ENCODE results near the gene OLFM4. TPM values are rescaled to one million over a fixed set of nuclear protein-coding genes. Genes with fewer than 3 reads are reported as not detected.

OLFM4 gene
- total and polyA plus RNA-seq, 2 donors from 2014 or later = 14.6 to 40.9 TPM

GRCh38 chr13:53042877-53043276 is 14.3 kb downstream of the OLFM4 start:
- DNase-seq (peak in 2 of 5 donors; percentile 22 to 65), FAIRE-seq (no peak)
- no peak overlapping the region for H3K27ac ChIP-seq (ENCODE audit: low read depth in 2 of 2, low read length in 2 of 2)
- no peaks in the 10 kb centered on the region for H3K27me3 ChIP-seq (ENCODE audit: control insufficient read depth, insufficient read depth, low read length)
- H3K9ac ChIP-seq (ENCODE audit: low read length in 3 of 3) = no peak overlapping the region
- no peaks in the 10 kb centered on the region for H3K36me3 ChIP-seq (ENCODE audit: control insufficient read depth in 2 of 3, insufficient read depth in 3 of 3, low read length in 3 of 3)
- H3K4me3 ChIP-seq (ENCODE audit: low read length in 3 of 3) = no peak overlapping the region
- H3K4me1 ChIP-seq (ENCODE audit: control insufficient read depth in 2 of 3, insufficient read depth in 2 of 3, low read depth in 1 of 3, low read length in 3 of 3) = peaks cover 0 to 9% (median 0%) of the 10 kb centered on the region in 3 donors
- intact Hi-C loops (cut with DNase I) = no loop called here
- H3K9me3 ChIP-seq (ENCODE audit: control insufficient read depth in 2 of 3, insufficient read depth in 1 of 3, low read length in 3 of 3) = no peaks in the 10 kb centered on the region
- no peak for TF ChIP-seq CTCF (IDR thresholded peaks at IDR 0.05; ENCODE audit: borderline replicate concordance, extremely low read depth, insufficient read depth)

GRCh38 chr13:53043398-53043797 is 14.8 kb downstream of the OLFM4 start:
- Histone ChIP-seq H3K4me1 (ENCODE audit: control insufficient read depth in 2 of 3, insufficient read depth in 2 of 3, low read depth in 1 of 3, low read length in 3 of 3) (peaks cover 0 to 9% (median 0%) of the 10 kb centered on the region in 3 donors), H3K4me3 (ENCODE audit: low read length in 3 of 3) (no peak overlapping the region), H3K36me3 (ENCODE audit: control insufficient read depth in 2 of 3, insufficient read depth in 3 of 3, low read length in 3 of 3) (no peaks in the 10 kb centered on the region), H3K27me3 (ENCODE audit: control insufficient read depth, insufficient read depth, low read length) (no peaks in the 10 kb centered on the region), H3K9ac (ENCODE audit: low read length in 3 of 3) (no peak overlapping the region), H3K27ac (ENCODE audit: low read depth in 2 of 2, low read length in 2 of 2) (no peak overlapping the region), H3K9me3 (ENCODE audit: control insufficient read depth in 2 of 3, insufficient read depth in 1 of 3, low read length in 3 of 3) (no peaks in the 10 kb centered on the region)
- intact Hi-C loops (cut with DNase I) = no loop called here
- DNase-seq (no peak), FAIRE-seq (no peak)
- TF ChIP-seq CTCF (IDR thresholded peaks at IDR 0.05; ENCODE audit: borderline replicate concordance, extremely low read depth, insufficient read depth) = no peak

- H3K4me3 ChIP-seq (ENCODE audit: low read length in 3 of 3) = no peak overlapping the region
- no peak overlapping the region for H3K27ac ChIP-seq (ENCODE audit: low read depth in 2 of 2, low read length in 2 of 2)
- intact Hi-C loops (cut with DNase I) = no loop called here
- no peaks in the 10 kb centered on the region for H3K27me3 ChIP-seq (ENCODE audit: control insufficient read depth, insufficient read depth, low read length)
- no peaks in the 10 kb centered on the region for H3K9me3 ChIP-seq (ENCODE audit: control insufficient read depth in 2 of 3, insufficient read depth in 1 of 3, low read length in 3 of 3)
- H3K9ac ChIP-seq (ENCODE audit: low read length in 3 of 3) = no peak overlapping the region
- no peak for TF ChIP-seq CTCF (IDR thresholded peaks at IDR 0.05; ENCODE audit: borderline replicate concordance, extremely low read depth, insufficient read depth)
- FAIRE-seq = no peak
- peak in 4 of 5 donors; percentile 46 to 91 (median 70) for DNase-seq
- H3K4me1 ChIP-seq (ENCODE audit: control insufficient read depth in 2 of 3, insufficient read depth in 2 of 3, low read depth in 1 of 3, low read length in 3 of 3) = peaks cover 0 to 9% (median 0%) of the 10 kb centered on the region in 3 donors
- H3K36me3 ChIP-seq (ENCODE audit: control insufficient read depth in 2 of 3, insufficient read depth in 3 of 3, low read length in 3 of 3) = no peaks in the 10 kb centered on the region
Measured at GRCh38 chr13:53045189-53045588, 16.6 kb downstream of the OLFM4 start.

GRCh38 chr13:53048880-53049279 is 20.3 kb downstream of the OLFM4 start:
- no peak for TF ChIP-seq CTCF (IDR thresholded peaks at IDR 0.05; ENCODE audit: borderline replicate concordance, extremely low read depth, insufficient read depth)
- Histone ChIP-seq H3K27me3 (ENCODE audit: control insufficient read depth, insufficient read depth, low read length) (no peaks in the 10 kb centered on the region), H3K4me3 (ENCODE audit: low read length in 3 of 3) (no peak overlapping the region), H3K27ac (ENCODE audit: low read depth in 2 of 2, low read length in 2 of 2) (no peak overlapping the region), H3K9ac (ENCODE audit: low read length in 3 of 3) (no peak overlapping the region), H3K4me1 (ENCODE audit: control insufficient read depth in 2 of 3, insufficient read depth in 2 of 3, low read depth in 1 of 3, low read length in 3 of 3) (peaks cover 0 to 9% (median 0%) of the 10 kb centered on the region in 3 donors), H3K9me3 (ENCODE audit: control insufficient read depth in 2 of 3, insufficient read depth in 1 of 3, low read length in 3 of 3) (no peaks in the 10 kb centered on the region), H3K36me3 (ENCODE audit: control insufficient read depth in 2 of 3, insufficient read depth in 3 of 3, low read length in 3 of 3) (no peaks in the 10 kb centered on the region)
- DNase-seq = no peak
- intact Hi-C loops (cut with DNase I) = no loop called here
- no peak for FAIRE-seq
